Neural progenitor cell (in vitro differentiated cells): ENCODE measurements around the gene FYN. TPM values are rescaled to one million over a fixed set of nuclear protein-coding genes. Genes with fewer than 3 reads are reported as not detected.

Experiments used
- DNase-seq: peaks from one replicate; pipeline ENCODE4 v3.0.0-alpha.2; 2016; ENCODE audit warnings: low spot score
- H2AFZ ChIP-seq: fragments of 200-600 bp; sonication (generic); replicated peaks from 2 replicates; pipeline ENCODE4 v1.6.1; 2016; ENCODE audit warnings: antibody characterized with exemption
- H3F3A ChIP-seq: fragments of 200-600 bp; sonication (generic); 2 replicates; pipeline ENCODE4 v1.6.1; 2016; ENCODE audit warnings: antibody characterized with exemption, low read depth
- H3K27ac ChIP-seq: fragments of 200-600 bp; sonication (generic); 2 replicates; pipeline ENCODE4 v1.5.1; 2016; ENCODE audit warnings: mild to moderate bottlenecking
- H3K27me3 ChIP-seq: fragments of 200-600 bp; sonication (generic); 2 replicates; pipeline ENCODE4 v1.6.1; 2016; ENCODE audit warnings: mild to moderate bottlenecking, moderate library complexity
- H3K36me3 ChIP-seq: fragments of 200-600 bp; sonication (generic); 2 replicates; pipeline ENCODE4 v1.5.1; 2016
- H3K4me1 ChIP-seq: fragments of 200-600 bp; sonication (generic); 2 replicates; pipeline ENCODE4 v1.6.1; 2016; ENCODE audit warnings: mixed run types
- H3K4me2 ChIP-seq: fragments of 200-600 bp; sonication (generic); 2 replicates; pipeline ENCODE4 v1.6.1; 2016
- H3K4me3 ChIP-seq: fragments of 200-600 bp; sonication (generic); 2 replicates; pipeline ENCODE4 v1.5.1; 2016
- H3K79me2 ChIP-seq: fragments of 200-600 bp; sonication (generic); 2 replicates; pipeline ENCODE4 v1.6.1; 2016; ENCODE audit warnings: low read depth
- H3K9ac ChIP-seq: fragments of 200-600 bp; sonication (generic); 2 replicates; pipeline ENCODE4 v1.6.1; 2016
- H3K9me3 ChIP-seq: fragments of 200-600 bp; sonication (generic); 2 replicates; pipeline ENCODE4 v1.5.1; 2016; ENCODE audit warnings: low read depth
- H4K20me1 ChIP-seq: fragments of 200-600 bp; sonication (generic); 2 replicates; pipeline ENCODE4 v1.6.1; 2016; ENCODE audit warnings: low read depth
- H3K27ac Mint-ChIP-seq: 3 replicates; pipeline ENCODE4 v1.8.0; 2021; ENCODE audit warnings: mixed read lengths
- H3K27me3 Mint-ChIP-seq: 2 replicates; pipeline ENCODE4 v1.8.0; 2022; ENCODE audit warnings: low read depth, mild to moderate bottlenecking, inconsistent platforms, moderate library complexity, mixed read lengths; ENCODE audit not compliant: insufficient read depth
- H3K36me3 Mint-ChIP-seq: 3 replicates; pipeline ENCODE4 v1.8.0; 2021; ENCODE audit warnings: mixed read lengths
- H3K4me1 Mint-ChIP-seq: 3 replicates; pipeline ENCODE4 v1.8.0; 2021; ENCODE audit warnings: mixed read lengths
- H3K4me3 Mint-ChIP-seq: 3 replicates; pipeline ENCODE4 v1.8.0; 2021; ENCODE audit warnings: mild to moderate bottlenecking, moderate library complexity, mixed read lengths
- H3K9me3 Mint-ChIP-seq: 3 replicates; pipeline ENCODE4 v1.8.0; 2020; ENCODE audit warnings: mixed read lengths
- CTCF ChIP-seq: fragments of 200-600 bp; sonication (generic); IDR thresholded peaks from 2 replicates; pipeline ENCODE4 v1.5.1; 2017; ENCODE audit warnings: antibody characterized with exemption, mild to moderate bottlenecking
- EZH2 ChIP-seq: fragments of 200-600 bp; sonication (generic); IDR thresholded peaks from 2 replicates; pipeline ENCODE4 v1.6.1; 2017; ENCODE audit warnings: antibody characterized with exemption, mild to moderate bottlenecking, moderate library complexity
- EZH2phosphoT487 ChIP-seq: fragments of 200-600 bp; sonication (generic); IDR thresholded peaks from 2 replicates; pipeline ENCODE4 v1.6.1; 2017; ENCODE audit warnings: antibody characterized with exemption
- total RNA-seq: library from RNA; depleted of rRNA; stranded (reverse); fragments of >200 nt; gene quantifications from 2 replicates; pipeline ENCODE4 v1.2.3, GENCODE V29; 2015; ENCODE audit warnings: low replicate concordance

Gene FYN
- total RNA-seq, 1 donor from 2014 or later = 167 TPM

GRCh38 chr6:111771094-111771432 is 102.2 kb downstream of the FYN start:
- Histone ChIP-seq H4K20me1 (peaks cover 11% of the 10 kb centered on the region), H3K79me2 (no peaks in the 10 kb centered on the region), H3K27me3 (no peaks in the 10 kb centered on the region), H3K4me1 (peaks cover 14% of the 10 kb centered on the region), H3F3A (no peaks in the 10 kb centered on the region), H2AFZ (no peak overlapping the region), H3K4me2 (no peak overlapping the region), H3K9me3 (no peaks in the 10 kb centered on the region), H3K4me3 (no peak overlapping the region), H3K27ac (no peak overlapping the region), H3K36me3 (no peaks in the 10 kb centered on the region), H3K9ac (no peak overlapping the region)
- peak; percentile 16 for DNase-seq
- no peaks in the 10 kb centered on the region for H3K27me3 Mint-ChIP-seq
- H3K4me3 Mint-ChIP-seq = no peak overlapping the region
- H3K36me3 Mint-ChIP-seq = peaks cover 26% of the 10 kb centered on the region
- TF ChIP-seq EZH2phosphoT487 = no peak
- TF ChIP-seq CTCF = no peak
- TF ChIP-seq EZH2 = no peak
- H3K27ac Mint-ChIP-seq = no peak overlapping the region
- no peaks in the 10 kb centered on the region for H3K9me3 Mint-ChIP-seq
- H3K4me1 Mint-ChIP-seq = peaks cover 39% of the 10 kb centered on the region

GRCh38 chr6:111770263-111771093 is 102.8 kb downstream of the FYN start:
- H3K4me1 ChIP-seq = peaks cover 10% of the 10 kb centered on the region
- no peak overlapping the region for H2AFZ ChIP-seq
- H3K27me3 Mint-ChIP-seq = no peaks in the 10 kb centered on the region
- peaks cover 13% of the 10 kb centered on the region for H4K20me1 ChIP-seq
- H3K36me3 ChIP-seq = no peaks in the 10 kb centered on the region
- no peaks in the 10 kb centered on the region for H3K79me2 ChIP-seq
- H3K9ac ChIP-seq = no peak overlapping the region
- peaks cover under 1% of the 10 kb centered on the region for H3F3A ChIP-seq
- no peak for DNase-seq
- peaks cover 30% of the 10 kb centered on the region for H3K36me3 Mint-ChIP-seq
- H3K4me3 ChIP-seq = no peak overlapping the region
- no peak overlapping the region for H3K4me3 Mint-ChIP-seq
- no peak overlapping the region for H3K27ac Mint-ChIP-seq
- TF ChIP-seq CTCF (no peak), EZH2phosphoT487 (no peak), EZH2 (no peak)
- H3K9me3 Mint-ChIP-seq = peaks cover 2% of the 10 kb centered on the region
- H3K27me3 ChIP-seq = no peaks in the 10 kb centered on the region
- H3K9me3 ChIP-seq = no peaks in the 10 kb centered on the region
- no peak overlapping the region for H3K27ac ChIP-seq
- H3K4me1 Mint-ChIP-seq = peaks cover 40% of the 10 kb centered on the region
- H3K4me2 ChIP-seq = no peak overlapping the region

- peaks cover 19% of the 10 kb centered on the region for H3K4me1 ChIP-seq
- no peak overlapping the region for H3K9ac ChIP-seq
- no peak overlapping the region for H3K27ac ChIP-seq
- H3F3A ChIP-seq = peaks cover 10% of the 10 kb centered on the region
- no peak overlapping the region for H3K27ac Mint-ChIP-seq
- no peak overlapping the region for H3K4me3 Mint-ChIP-seq
- peaks cover 43% of the 10 kb centered on the region for H3K4me1 Mint-ChIP-seq
- peaks cover 7% of the 10 kb centered on the region for H3K9me3 Mint-ChIP-seq
- H3K9me3 ChIP-seq = no peaks in the 10 kb centered on the region
- H3K36me3 Mint-ChIP-seq = peaks cover 34% of the 10 kb centered on the region
- H3K79me2 ChIP-seq = no peaks in the 10 kb centered on the region
- H3K36me3 ChIP-seq = no peaks in the 10 kb centered on the region
- no peaks in the 10 kb centered on the region for H3K27me3 ChIP-seq
- no peak for DNase-seq
- H2AFZ ChIP-seq = no peak overlapping the region
- no peak overlapping the region for H3K4me3 ChIP-seq
- no peaks in the 10 kb centered on the region for H3K27me3 Mint-ChIP-seq
- H4K20me1 ChIP-seq = peaks cover 19% of the 10 kb centered on the region
- TF ChIP-seq EZH2phosphoT487 = no peak
- no peak for TF ChIP-seq CTCF
- no peak for TF ChIP-seq EZH2
- no peak overlapping the region for H3K4me2 ChIP-seq
These were observed 103.7 kb downstream of the FYN start for GRCh38 chr6:111769365-111770152.
